GM21360 (cell line): ENCODE results near the gene TRIM75.
"Not testable (repeated sequence)": the region's sequence is repeated elsewhere in the genome, so short reads cannot be mapped to it uniquely, and the experiment has no call there.

Experiments
- ATAC-seq: cut with Tn5 transposase; IDR thresholded peaks from one replicate; pipeline ENCODE4 v1.9.1; 2021; ENCODE audit warnings: mild to moderate bottlenecking, moderate library complexity; ENCODE audit not compliant: unreplicated experiment

Gene TRIM75

DNA sequence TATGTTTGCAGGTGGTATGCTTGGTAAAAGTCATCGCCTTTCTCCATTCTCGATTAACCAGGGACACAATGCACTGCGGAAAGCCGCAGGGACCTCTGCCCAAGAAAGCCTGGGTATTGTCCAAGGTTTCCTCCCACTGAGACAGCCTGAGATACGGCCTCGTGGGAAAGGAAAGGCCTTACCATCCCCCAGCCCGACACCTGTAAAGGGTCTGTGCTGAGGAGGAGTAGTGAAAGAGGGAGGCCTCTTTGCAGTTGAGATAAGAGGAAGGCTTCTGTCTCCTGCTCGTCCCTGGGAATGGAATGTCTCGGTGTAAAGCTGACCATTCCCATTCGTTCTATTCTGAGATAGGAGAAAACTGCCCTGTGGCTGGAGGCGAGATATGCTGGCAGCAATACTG, 19.7 kb downstream of the TRIM75 start:
- ATAC-seq: not testable (repeated sequence)

DNA sequence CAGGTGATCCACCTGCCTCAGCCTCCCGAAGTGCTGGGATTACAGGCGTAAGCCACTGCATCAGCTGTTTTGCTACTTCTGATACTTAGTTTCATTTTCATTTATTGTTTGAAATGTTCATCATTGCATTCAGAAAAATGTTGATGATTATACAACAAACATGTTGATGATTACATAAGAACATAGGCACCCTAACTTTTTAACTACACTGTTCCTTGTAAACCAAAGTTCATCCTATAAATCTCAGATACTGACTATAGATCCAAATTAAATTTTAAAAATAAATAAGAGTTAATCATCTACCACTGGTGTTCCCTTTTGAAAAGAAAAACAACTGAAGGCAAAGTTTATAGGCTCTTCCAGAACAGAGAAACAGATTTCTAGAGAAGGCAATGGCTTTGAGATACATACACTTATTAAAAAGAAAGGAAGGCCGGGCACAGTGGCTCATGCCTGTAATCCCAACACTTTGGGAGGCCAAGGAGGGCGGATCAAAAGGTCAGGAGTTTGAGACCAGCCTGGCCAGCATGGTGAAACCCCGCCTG, 23.4 kb downstream of the TRIM75 start:
- ATAC-seq: no peak

DNA sequence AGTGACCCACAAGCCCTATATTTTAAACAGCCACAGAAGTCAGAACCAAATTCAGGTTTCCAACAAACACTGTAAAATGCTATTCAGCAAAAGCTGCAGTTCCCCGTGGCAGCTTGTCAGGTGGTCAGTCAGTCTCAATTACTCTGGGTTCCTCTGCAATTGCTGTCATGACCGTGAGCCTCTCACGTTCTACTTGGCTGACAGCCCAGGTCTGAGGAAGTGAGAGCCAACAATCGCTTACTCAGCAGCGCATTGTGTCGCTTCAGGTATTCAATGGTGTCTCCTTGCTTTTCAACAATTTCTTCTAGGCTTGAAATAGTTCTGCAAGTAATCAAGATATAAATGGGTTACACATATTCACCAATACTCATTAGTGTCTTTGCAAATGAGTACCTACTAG, 25.8 kb downstream of the TRIM75 start:
- ATAC-seq: no peak

DNA sequence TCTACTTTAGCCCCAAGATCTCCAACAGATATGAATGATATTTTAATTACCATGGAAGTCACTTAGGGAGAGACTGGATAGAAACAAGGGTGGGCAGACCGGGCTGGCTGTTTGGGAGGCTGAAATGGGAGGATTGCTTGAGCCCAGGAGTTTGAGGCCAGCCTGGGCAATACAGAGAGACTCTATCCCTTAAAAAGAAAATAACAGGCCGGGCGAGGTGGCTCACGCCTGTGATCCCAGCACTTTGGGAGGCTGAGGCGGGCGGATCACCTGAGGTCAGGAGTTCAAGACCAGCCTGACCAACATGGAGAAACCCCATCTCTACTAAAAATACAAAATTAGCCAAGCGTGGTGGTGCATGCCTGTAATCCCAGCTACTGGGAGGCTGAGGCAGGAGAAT, 31.1 kb downstream of the TRIM75 start:
- ATAC-seq: not testable (repeated sequence)

DNA sequence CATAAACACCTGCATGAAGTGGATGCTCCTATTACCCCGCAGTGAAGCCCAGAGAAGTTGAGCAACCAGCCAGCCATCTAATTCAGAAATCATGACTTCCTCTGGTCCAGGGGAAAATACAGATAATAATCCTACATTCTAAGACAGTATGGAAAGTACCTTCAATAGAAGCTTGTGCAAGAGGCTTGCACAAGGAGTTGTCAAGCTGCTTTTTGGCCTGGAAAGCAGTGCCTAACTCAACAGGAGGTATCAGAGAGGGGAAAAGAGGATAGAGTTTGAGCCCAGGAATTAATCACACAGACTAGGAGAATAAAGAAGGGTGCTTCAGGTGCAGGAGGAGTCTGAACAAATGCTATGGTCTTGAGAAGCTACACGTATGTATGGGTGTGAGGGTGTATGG, 32.3 kb downstream of the TRIM75 start:
- no peak for ATAC-seq

DNA sequence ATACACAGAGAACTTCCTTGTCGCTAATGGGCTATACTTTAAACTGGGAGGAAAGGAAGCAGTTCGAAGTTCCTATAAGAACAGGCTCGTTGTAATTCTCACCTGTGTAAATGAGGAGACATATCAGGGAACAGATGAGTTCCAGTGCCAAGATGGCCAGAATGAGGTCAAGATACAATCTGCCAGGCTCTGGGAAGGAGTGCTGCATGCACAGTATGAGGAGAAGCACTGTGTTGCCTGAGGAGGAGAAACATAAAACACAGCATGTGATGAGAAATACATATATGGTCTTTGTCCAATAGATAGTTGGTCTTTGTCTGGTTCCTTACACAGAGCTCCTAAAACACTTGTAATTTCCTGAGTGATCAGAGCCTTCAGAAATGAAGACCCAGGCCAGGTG, 34.7 kb downstream of the TRIM75 start:
- no peak for ATAC-seq

DNA sequence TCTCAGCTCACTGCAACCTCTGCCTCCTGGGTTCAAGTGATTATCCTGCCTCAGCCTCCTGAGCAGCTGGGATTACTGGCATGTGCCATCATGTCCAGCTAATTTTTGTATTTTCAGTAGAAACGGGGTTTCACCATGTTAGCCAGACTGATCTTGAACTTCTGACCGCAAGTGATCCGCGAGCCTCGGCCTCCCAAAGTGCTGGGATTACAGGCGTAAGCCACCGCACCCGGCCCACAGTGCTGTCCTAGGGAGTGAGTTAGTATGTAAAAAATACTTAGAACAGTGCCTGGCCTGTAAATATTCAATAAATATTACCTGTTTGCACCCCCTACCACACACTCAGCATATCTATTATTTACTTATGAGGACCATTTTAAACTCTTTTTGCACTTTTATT, 38.5 kb downstream of the TRIM75 start:
- not testable (repeated sequence) for ATAC-seq

DNA sequence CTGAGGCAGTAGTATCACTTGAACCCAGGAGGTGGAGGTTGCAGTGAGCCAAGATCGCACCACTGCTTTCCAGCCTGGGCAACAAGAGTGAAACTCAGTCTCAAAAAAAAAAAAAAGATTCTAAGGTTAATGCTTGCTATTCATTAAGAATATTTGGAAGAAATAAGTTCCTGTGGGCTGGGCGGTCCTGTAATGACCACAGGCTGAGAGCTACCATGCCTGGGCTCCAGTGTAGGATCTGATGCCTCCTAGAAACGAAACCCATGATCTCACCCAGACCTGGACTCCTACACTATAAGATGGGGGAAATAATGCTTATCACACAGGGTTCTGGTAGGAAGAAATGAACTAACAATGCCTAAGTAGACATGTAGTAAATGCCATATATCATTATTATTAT, 41.2 kb downstream of the TRIM75 start:
- ATAC-seq: no peak

DNA sequence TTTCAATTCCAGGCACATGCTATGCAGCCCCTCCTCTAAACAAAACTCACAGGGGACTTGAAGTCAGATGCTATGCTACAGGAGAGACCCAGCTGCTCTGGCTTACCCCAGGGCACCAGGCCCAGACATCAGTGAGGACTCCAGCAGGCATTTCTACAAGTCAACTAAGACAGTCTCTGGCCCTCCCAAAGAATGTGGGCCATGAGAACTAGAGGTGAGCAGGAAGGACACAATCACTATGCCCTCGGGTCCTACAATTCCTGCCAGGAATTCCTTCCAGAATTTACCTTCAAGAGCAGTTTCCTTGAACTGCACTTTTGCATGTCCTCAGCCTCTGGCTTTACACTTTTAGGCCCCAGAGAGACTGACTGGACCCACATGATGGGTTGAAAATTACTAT, 41.6 kb downstream of the TRIM75 start:
- ATAC-seq: no peak

DNA sequence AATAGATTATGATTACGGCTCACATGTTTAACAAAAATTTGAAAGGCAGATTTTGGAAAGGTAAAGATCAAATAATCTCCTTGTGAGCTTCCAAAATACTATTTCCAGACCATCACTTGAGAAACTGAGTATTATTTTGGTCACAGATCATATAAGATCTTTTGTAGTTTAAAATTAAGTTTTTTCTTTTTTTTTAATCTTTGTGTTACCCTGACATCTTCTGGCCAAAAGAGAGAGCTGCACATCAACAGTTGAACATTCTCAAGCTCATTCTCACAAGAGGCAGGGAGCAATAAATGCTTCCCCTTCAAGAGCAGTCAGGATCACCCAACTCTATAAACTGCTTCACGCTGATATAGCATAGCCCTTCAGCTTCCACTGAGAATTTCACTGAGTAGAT, 43.1 kb downstream of the TRIM75 start:
- ATAC-seq: no peak

DNA sequence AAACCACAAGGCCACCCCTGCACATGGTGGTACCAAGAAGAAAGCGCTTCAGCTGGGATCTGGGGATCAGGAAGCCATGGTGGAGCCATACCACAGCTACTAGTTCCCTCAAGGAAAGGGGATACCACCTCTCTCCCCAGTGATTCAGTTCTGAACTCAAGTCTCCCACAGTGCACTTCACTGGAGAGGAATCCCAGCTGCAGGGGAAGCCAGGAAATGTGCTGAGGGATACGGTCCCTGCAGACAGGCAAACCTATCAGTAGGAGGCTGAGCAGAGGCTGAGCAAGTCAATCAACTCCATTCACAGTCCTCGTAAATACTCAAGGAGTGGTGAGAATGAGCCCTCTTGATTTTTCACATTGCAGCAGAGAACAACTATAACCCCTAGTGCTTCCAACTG, 48.0 kb downstream of the TRIM75 start:
- no peak for ATAC-seq

DNA sequence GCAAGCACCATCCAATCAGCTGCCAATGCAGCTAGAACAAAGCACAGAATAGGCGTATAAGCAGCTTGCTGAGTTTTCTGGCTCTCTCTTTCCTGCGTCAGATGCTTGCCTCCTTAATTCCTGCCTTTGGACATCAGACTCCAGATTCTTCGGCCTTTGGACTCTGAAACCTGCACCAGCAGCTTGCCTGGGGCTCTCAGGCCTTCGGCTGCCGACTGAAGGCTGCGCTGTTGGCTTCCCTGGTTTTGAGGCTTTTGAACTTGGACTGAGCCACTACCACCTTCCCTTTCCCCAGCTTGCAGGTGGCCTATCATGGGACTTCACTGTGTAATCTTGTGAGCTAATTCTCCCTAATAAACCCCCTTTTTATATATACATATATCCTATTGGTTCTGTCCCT, 52.9 kb downstream of the TRIM75 start:
- ATAC-seq: no peak
